ENCODE measurements around the gene FAM118A.
"Not testable (repeated sequence)": the region's sequence is repeated elsewhere in the genome, so short reads cannot be mapped to it uniquely, and the experiment has no call there.

The FAM118A gene

GRCh38 chr22:45319324-45319685, 9.6 kb downstream of the FAM118A start:
- no peak for TF ChIP-seq CTCF (IDR thresholded peaks at IDR 0.05; ENCODE audit: low read depth, low read length)
- H3K4me3 ChIP-seq (ENCODE audit: low read depth, low read length), result no peak overlapping the region

- no peak for TF ChIP-seq CTCF (IDR thresholded peaks at IDR 0.05; ENCODE audit: low read depth, low read length)
- H3K4me3 ChIP-seq (ENCODE audit: low read depth, low read length), result no peak overlapping the region
Measured at GRCh38 chr22:45320357-45320976, 10.7 kb downstream of the FAM118A start.

DNA sequence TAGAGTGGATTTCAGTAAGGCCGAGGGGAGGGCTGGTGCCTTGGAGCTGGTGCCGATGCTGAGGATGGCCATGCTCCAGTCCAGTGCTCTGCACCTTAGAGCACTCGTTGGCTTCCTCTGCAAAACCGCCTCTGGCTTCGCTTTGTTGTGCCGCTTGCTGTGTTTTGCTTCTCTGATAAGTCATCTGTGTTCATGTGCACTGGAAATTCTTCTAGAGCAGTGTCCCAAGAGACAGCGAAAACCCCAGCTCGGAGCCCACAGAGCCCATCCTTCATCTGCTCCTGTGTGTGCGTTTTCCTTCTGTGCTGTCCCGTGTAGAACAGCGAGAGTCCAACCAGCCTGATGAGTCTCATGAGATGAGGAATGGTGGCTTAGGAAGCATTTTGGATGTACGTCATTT, 12.1 kb downstream of the FAM118A start:
- H3K4me3 ChIP-seq (ENCODE audit: low read depth, low read length), result no peak overlapping the region
- no peak for TF ChIP-seq CTCF (IDR thresholded peaks at IDR 0.05; ENCODE audit: low read depth, low read length)

GRCh38 chr22:45322873-45323525, 13.3 kb downstream of the FAM118A start:
- H3K4me3 ChIP-seq (ENCODE audit: low read depth, low read length), result no peak overlapping the region
- no peak for TF ChIP-seq CTCF (IDR thresholded peaks at IDR 0.05; ENCODE audit: low read depth, low read length)

DNA sequence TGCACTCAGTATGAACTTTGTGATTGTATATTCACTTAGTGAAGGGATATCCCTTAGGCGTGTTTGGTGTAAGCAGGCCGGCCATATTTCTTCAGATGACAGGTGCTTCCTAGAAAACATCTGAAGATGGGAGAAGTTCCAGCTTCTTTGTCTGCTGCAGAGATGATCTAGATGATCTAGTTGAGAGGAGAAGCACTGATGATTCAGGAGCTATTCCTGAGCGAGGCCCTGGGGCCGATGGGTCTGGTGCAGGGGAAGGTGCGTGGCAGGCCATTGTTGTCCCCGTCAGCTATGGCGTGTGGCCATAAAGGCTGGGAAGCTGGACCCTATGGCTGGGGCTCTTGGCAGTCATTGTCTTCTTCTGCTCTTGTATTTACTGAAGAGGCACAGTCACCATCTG, 14.0 kb downstream of the FAM118A start:
- no peak overlapping the region for H3K4me3 ChIP-seq (ENCODE audit: low read depth, low read length)
- no peak for TF ChIP-seq CTCF (IDR thresholded peaks at IDR 0.05; ENCODE audit: low read depth, low read length)

GRCh38 chr22:45324311-45324711, 14.6 kb downstream of the FAM118A start:
- H3K4me3 ChIP-seq (ENCODE audit: low read depth, low read length), result no peak overlapping the region
- no peak for TF ChIP-seq CTCF (IDR thresholded peaks at IDR 0.05; ENCODE audit: low read depth, low read length)

DNA sequence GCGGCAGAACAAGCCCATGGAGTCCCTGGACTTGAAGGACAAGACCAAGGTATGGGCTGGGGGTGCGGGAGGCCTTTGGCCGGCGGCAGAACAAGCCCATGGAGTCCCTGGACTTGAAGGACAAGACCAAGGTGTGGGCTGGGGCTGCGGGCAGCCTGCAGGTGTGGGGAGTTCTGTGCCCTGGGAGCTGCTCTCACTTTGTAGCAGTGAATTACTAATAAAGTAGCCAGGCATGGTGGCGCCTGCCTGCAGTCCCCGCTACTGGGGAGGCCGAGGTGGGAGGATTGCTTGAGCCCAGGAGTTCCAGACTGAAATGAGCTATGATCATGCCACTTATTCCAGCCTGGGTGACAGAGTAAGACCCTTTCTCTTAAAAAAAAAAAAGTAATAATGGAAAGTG, 18.5 kb downstream of the FAM118A start:
- H3K4me3 ChIP-seq (ENCODE audit: low read depth, low read length), result not testable (repeated sequence)

All from WI38 (cell line).